Stimulated activated CD4-positive, alpha-beta T cell treated with anti-CD3 and anti-CD28 coated beads, Interleukin-12 subunit alpha, Interleukin-12 subunit beta, amount 100 ng/mL, for 4 hours (primary cell): ENCODE data around the gene AMIGO3.
"Not testable (repeated sequence)": the region's sequence is repeated elsewhere in the genome, so short reads cannot be mapped to it uniquely, and the experiment has no call there.

Source experiments
- DNase-seq: peaks from one replicate; pipeline ENCODE4 v3.0.0-alpha.2; 2020

The AMIGO3 gene

DNA sequence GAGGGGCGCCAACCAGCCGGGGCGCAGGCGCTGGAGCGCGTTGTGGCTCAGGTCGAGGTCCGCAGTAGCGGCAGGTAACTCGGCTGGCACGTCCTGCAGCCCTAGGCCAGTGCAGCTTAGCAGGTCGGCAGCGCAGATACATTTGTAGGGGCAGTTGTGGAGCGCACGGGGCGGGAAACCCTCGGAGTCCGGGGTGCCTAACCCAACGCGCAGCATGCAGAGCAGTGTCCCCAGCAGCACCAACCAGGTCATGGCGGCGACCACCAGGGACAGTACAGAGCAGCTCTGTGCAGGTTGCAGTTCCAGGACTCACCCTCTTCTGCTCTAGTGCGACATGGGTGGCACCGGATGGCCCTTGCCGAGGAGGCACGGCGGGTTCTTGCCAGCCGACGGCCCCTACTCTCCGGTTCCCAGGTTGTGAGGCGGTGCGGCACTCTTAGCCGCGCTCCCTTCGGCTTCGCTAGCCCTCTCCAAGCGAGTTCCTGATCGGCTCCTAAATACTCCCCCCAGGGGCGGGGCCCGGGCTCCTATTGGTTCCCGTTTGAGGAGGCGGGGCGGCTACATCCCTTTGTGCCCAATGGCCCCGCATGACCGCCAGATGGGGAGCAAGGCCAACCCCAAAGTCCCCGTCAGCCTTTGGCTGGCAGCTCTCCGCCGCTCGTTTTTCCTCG lies at the start of gene AMIGO3:
TSS of gene AMIGO3 (minus strand) at position 471 of the 671 bp plus-strand sequence. CDS start at position 252, 219 bp downstream.
- DNase-seq: peak; percentile 90

- no peak for DNase-seq
Measured at GRCh38 chr3:49763981-49764380, 44.5 kb upstream of the AMIGO3 start.

- no peak for DNase-seq
Measured at GRCh38 chr3:49761661-49762060, 42.2 kb upstream of the AMIGO3 start.

DNA sequence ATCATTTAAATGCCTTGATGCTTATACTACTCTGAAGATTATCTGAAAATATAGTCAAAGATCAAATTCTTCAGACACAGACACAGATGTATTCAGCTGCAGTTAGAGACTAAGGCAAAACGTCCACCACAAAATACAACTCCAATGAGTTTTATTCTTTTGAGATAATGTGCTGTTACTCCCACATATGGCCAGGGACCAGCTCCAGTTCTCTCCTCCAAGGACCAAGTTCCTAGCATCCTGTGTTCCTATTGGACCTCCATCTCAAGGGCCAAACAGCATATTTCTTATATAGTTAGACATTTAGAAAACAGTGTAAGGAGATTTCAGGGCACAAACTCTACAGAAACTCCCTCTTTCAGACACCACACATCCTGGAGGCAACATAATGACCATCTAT lies 39.7 kb upstream of the AMIGO3 start:
- DNase-seq: no peak

DNA sequence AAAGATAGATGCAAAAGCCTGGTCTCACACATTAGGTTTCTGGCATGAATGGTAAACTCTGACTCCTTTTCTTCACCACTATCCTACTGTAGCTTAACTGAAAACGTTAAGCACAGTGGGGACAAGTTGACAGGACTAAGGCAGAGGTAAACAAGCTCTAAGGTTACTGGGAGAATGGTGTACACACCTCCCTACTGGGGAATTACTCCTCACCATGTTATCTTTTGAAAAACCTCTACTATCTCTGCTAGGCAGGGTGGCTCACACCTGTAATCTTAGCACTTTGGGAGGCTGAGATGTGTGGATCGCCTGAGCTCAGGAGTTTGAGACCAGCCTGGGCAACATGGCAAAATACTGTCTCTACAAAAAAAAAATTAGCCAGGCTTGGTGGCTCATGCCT lies 37.7 kb upstream of the AMIGO3 start:
- DNase-seq: no peak

- no peak for DNase-seq
Measured at GRCh38 chr3:49756036-49756435, 36.6 kb upstream of the AMIGO3 start.

- no peak for DNase-seq
Measured at GRCh38 chr3:49754536-49754935, 35.1 kb upstream of the AMIGO3 start.

GRCh38 chr3:49751501-49751900 lies 32.0 kb upstream of the AMIGO3 start:
- DNase-seq: no peak

- no peak for DNase-seq
Measured at GRCh38 chr3:49750056-49750455, 30.6 kb upstream of the AMIGO3 start.

DNA sequence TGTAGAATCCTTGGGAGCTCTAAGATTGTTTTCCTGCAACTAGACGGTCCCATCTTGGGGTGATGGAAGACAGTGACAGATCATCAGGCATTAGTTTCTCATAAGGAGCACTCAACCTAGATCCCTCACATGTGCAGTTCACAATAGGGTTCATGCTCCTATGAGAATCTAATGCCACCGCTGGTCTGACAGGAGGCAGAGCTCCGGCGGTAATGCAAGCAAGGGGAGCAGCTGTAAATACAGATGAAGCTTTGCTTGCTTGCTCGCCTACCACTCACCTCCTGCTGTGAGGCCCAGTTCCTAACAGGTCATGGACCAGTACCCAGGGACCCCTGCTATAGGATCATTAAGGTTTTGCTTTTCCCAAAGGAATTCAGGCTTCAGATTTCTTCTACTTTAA lies 29.4 kb upstream of the AMIGO3 start:
- not testable (repeated sequence) for DNase-seq

DNA sequence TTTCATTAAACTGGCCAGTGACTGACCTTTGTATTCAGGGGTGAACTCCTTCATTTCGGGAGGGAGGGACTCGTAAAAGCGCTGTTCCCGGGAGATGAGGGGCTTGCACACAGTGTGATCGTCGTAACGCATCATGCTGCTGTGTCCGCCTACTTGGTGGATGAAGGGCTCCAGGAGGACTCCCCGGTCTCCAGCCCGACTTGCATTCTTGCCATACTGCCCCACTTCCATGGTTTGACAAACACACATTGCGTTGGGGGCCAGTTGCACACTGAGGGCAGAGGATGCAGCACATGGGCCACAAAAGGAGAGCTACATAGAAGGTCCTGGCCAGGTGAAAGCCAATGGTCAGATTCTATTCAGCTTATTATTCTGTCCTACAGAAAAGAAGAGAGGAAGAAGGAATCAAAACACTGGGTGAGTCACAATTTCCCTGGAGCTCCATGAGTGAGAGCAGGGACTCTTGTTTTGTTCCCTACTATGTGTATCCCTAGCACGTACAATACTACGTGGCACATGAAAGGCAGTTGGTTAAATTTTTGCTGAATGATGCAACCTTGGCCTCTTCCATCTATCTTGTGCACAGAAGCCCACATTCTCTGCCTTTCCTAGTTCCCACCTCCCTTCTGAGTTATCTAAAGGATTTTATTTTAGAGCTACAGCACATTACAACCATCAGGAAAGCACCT lies 28.5 kb upstream of the AMIGO3 start:
- no peak for DNase-seq

DNA sequence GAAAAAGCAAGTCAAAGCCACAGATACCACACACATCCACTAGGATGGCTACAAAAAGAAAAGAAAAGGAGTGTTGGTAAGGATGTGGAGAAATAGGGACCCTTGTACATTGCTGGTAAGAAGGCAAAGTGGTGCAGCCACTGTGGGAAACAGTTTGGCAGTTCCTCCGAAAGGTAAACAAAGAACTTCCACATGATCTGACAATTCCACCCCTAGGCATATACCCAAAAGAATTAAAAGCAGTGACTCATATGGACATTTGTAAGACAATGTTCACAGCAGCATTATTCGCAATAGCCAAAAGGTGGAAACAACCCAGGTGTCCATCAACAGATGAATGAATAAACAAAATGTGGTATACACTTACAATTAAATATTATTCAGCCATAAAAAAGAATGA lies 26.5 kb upstream of the AMIGO3 start:
- no peak for DNase-seq

DNA sequence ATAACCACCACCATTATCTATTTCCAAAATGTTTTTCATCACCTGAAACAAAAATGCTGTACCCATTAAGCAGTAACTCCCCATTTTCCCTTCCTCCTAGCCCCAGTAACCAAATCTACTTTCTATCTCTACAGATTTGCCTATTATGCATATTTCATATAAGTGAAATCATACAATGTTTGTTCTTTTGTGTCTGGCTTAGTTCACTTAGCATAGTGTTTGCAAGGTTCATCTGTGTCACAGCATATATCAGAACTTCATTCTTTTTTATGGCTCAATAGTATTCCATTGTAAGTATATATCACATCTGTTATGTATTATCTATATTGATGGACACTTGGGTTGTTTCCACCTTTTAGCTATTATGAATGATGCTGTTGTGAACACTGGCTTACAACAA lies 20.9 kb upstream of the AMIGO3 start:
- DNase-seq: no peak

DNA sequence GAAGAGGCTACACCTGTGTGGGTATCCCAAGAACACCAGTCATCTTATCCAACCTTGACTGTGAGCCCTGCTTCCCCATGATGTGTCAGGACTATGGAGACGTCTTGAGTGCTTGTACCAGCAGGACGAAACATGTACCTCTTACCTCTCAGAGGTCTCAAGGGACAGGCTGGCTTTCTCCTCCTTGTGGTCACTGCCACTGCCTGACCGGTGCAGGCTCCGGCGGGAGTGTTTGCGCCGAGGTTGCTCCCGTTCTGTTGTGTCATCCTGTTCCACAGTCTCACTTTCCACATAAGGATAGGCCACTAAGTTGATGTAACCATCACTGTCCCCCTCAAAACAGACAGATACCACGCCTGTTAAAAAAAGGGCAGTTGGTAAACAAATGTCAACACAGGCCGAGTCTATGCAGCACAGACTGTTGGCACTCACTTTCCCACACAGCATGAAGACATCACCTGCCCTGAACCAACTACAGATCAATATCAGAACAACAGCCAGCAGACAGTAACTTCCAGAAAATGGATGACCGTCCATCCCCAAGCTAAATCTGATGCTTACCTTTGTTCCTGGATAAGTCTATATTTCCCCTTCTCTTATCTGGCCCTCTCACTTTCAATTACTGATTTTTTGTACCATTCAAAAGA lies 18.7 kb upstream of the AMIGO3 start:
- no peak for DNase-seq

GRCh38 chr3:49734752-49735151 lies 15.3 kb upstream of the AMIGO3 start:
- no peak for DNase-seq

GRCh38 chr3:49733551-49733950 lies 14.1 kb upstream of the AMIGO3 start:
- no peak for DNase-seq

- DNase-seq: no peak
Measured at GRCh38 chr3:49732597-49732996, 13.1 kb upstream of the AMIGO3 start.

GRCh38 chr3:49729966-49730609 lies 10.6 kb upstream of the AMIGO3 start:
- DNase-seq: no peak

- DNase-seq: no peak
Measured at GRCh38 chr3:49727924-49728361, 8.5 kb upstream of the AMIGO3 start.

GRCh38 chr3:49727154-49727923 lies 7.9 kb upstream of the AMIGO3 start:
- DNase-seq: no peak

- no peak for DNase-seq
Measured at GRCh38 chr3:49725906-49726681, 6.6 kb upstream of the AMIGO3 start.

DNA sequence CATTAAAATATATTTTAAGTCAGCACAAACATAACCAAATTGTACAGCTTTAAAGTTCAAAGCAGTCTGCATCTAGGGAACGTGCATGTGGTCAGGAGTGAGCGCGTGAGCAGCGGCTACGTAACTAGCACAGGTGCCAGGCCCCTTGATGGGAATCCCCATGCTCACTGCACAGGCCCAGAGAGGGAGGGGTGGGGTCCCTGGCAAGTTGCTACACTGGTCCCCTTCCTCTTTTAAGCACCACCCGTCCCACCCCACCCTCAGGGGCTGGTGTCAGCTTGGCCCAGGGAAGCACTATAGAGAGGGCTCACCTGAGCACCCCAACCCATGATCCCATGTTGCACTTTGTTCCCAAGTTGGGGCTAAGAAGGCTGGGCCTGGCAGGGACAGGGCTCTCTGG lies 5.1 kb upstream of the AMIGO3 start:
- DNase-seq: no peak
